Measurements from ENCODE around the gene TRIP13. TPM values are rescaled to one million over a fixed set of nuclear protein-coding genes. Genes with fewer than 3 reads are reported as not detected.
"Not testable (repeated sequence)": the region's sequence is repeated elsewhere in the genome, so short reads cannot be mapped to it uniquely, and the experiment has no call there.

The TRIP13 gene
- total RNA-seq (2021; fragmentation: NEBNext Ultra II Directional; extraction: Animal tissue kit (Norgen Biotek cat#: 25700)): 10 to 100 TPM; 16.5 to 40.4 (median 35.8) TPM
- long read RNA-seq, transcript TRIP13-201 (13 exons, 2,672 nt): major isoform, 36 of 44 reads
- long read RNA-seq, partial matches to known transcripts: 4 of 44 reads
- long read RNA-seq, other reads (novel, unspliced or antisense): 4 of 44 reads

- Mint-ChIP-seq H3K9me3 (no peaks in the 10 kb centered on the region), H3K27ac (peak within 1 kb of the TSS; percentile 95), H3K4me1 (ENCODE audit: low read depth) (peaks cover 18% of the 10 kb centered on the region), H3K36me3 (ENCODE audit: low read depth) (peaks cover 25% of the 10 kb centered on the region), H3K4me3 (peak within 1 kb of the TSS; percentile 91), H3K27me3 (ENCODE audit: insufficient read depth) (peaks cover 2% of the 10 kb centered on the region; the same call in 1 of the 2 replicates)
- DNase-seq: peak; percentile 56
- TF ChIP-seq, protein P1, sequence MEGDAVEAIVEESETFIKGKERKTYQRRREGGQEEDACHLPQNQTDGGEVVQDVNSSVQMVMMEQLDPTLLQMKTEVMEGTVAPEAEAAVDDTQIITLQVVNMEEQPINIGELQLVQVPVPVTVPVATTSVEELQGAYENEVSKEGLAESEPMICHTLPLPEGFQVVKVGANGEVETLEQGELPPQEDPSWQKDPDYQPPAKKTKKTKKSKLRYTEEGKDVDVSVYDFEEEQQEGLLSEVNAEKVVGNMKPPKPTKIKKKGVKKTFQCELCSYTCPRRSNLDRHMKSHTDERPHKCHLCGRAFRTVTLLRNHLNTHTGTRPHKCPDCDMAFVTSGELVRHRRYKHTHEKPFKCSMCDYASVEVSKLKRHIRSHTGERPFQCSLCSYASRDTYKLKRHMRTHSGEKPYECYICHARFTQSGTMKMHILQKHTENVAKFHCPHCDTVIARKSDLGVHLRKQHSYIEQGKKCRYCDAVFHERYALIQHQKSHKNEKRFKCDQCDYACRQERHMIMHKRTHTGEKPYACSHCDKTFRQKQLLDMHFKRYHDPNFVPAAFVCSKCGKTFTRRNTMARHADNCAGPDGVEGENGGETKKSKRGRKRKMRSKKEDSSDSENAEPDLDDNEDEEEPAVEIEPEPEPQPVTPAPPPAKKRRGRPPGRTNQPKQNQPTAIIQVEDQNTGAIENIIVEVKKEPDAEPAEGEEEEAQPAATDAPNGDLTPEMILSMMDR (IDR thresholded peaks at IDR 0.05): peak; percentile 21; the same call in 1 of the 2 replicates
Measured at GRCh38 chr5:892394-893136, at the start of gene TRIP13, which contains the start of gene BRD9. Gene TRIP13 (plus strand): TSS chr5:892884. CDS start chr5:892999, 115 bp downstream. Gene BRD9 (minus strand): TSS chr5:892801. CDS start chr5:892657, 144 bp downstream.

DNA sequence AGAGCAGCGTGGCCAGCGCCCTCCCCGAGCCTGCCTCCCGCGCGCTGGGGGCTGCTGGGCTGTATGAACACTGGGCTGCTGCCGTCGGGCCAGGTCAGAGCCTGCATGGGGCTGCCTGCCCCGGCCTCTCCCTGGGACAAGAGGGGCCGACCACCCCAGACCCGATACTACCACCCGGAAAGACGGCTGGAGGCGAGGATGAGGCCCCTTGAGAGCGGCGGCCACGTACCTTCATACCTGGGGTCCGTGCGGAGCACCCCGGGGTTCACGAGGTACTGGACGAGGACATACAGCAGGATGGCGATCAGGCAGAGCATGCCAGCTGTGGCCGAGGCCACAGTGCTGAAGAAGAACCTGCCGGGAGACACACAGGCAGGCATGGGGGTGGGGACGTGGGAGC lies 49.3 kb upstream of the TRIP13 start:
- H3K4me3 Mint-ChIP-seq: not testable (repeated sequence)

GRCh38 chr5:843926-844325 lies 48.8 kb upstream of the TRIP13 start:
- not testable (repeated sequence) for H3K27ac Mint-ChIP-seq, H3K9me3 Mint-ChIP-seq, DNase-seq

More for the DNA sequence above, 49.3 kb upstream of the TRIP13 start:
- not testable (repeated sequence) for H3K27me3 Mint-ChIP-seq (ENCODE audit: insufficient read depth); H3K9me3 Mint-ChIP-seq; H3K4me1 Mint-ChIP-seq (ENCODE audit: low read depth); H3K27ac Mint-ChIP-seq; H3K36me3 Mint-ChIP-seq (ENCODE audit: low read depth); DNase-seq

DNA sequence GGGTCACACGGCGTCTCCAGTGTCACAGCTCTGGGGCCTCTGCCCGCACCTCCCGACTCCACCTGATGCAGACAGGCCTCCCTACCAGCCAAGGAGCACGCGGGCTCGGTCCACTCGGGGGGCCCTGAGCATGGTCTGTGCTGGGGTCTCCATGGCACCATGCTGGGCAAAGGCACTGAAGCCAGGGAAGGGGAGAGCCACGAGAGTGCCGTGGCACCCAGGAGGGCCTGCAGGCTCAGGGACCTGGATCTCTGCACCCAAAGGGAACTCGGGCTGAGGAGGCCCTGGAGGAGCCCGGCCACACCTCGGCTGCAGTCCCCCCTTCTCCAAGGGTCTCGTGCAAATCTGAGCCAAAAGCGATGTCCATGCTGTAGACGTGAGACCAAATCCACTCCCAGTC lies 48.3 kb upstream of the TRIP13 start:
- not testable (repeated sequence) for H3K27me3 Mint-ChIP-seq (ENCODE audit: insufficient read depth); H3K4me3 Mint-ChIP-seq; H3K4me1 Mint-ChIP-seq (ENCODE audit: low read depth); H3K9me3 Mint-ChIP-seq; H3K36me3 Mint-ChIP-seq (ENCODE audit: low read depth); DNase-seq; H3K27ac Mint-ChIP-seq

More at GRCh38 chr5:843926-844325, 48.8 kb upstream of the TRIP13 start:
- H3K36me3 Mint-ChIP-seq (ENCODE audit: low read depth); H3K4me1 Mint-ChIP-seq (ENCODE audit: low read depth); H3K4me3 Mint-ChIP-seq; H3K27me3 Mint-ChIP-seq (ENCODE audit: insufficient read depth): not testable (repeated sequence)

DNA sequence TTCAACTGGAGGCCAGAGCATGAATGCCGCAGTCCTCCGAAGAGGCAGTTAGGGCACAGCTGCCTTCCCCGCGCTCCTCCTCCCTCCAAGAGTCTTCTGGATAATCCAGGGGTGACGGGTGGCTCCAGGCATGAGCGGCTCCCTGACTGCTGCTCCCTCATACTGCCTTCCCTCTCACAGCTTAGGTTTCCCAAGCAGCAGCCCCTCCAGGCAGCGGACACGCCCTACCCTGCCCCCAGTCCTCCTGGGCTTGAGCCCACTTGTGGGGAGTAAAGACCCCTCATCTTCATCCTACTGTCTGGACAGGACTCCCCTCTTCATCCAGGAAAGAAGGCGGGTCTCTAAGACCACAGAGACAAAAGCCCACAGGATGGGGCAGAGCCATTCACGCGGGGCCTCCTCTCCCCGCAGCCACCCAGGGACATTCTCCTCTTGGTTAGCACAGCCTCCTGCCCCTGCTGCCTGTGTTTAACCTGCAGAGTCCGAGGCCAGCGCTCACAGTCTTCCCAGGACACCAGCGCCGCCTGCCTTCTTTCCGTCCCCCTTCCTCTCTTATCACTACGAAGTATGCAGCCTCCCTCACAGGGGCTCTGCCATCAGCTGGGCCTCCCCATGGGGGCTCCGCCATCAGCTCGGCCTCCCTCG lies 47.5 kb upstream of the TRIP13 start:
- not testable (repeated sequence) for H3K27me3 Mint-ChIP-seq (ENCODE audit: insufficient read depth); H3K36me3 Mint-ChIP-seq (ENCODE audit: low read depth); H3K9me3 Mint-ChIP-seq; H3K4me1 Mint-ChIP-seq (ENCODE audit: low read depth); DNase-seq; H3K4me3 Mint-ChIP-seq; H3K27ac Mint-ChIP-seq

DNA sequence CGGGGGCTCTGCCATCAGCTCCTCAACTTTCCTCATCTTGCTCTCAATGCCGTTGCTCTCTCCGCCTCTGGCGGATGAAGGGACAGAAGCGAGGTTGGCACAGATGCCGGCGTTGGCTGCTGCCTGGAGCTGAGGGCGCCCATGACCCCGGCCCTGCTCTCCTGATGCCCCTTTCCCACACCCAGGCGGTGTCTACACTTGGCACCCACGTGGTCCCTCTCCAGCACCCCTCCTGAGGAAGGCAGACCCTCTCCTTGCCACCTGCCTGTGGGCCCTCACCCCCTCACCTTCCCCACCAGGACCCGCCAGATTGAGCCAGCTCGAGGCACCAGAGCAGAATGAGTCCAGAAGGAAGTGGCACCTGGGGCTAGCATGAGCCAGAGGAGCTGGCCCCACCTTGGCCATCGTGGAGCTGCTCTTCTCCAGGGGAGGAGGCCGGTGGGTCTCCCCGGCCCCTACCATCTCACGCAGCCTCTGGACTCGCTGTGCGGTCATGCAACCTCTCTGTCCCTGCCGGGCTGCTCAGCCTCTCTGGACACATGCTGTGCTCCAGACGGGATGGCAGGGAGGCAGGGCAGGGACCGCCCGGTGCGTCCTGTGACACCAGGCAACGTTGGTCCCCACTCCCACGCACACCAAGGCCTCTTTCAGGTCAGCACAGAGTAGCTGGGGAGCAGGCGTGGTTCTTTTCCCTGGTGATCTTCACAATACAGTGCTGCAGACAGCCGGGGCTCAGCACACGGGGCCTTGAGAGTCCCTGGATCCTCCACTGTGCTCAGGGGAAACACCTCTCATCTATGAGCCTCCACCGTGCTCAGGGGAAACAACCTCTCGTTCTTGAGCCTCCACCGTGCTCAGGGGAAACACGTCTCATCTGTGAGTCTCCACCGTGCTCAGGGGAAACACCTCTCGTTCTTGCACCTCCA lies 46.7 kb upstream of the TRIP13 start:
- not testable (repeated sequence) for H3K27me3 Mint-ChIP-seq (ENCODE audit: insufficient read depth); H3K36me3 Mint-ChIP-seq (ENCODE audit: low read depth); H3K4me1 Mint-ChIP-seq (ENCODE audit: low read depth); DNase-seq; H3K9me3 Mint-ChIP-seq; H3K27ac Mint-ChIP-seq; H3K4me3 Mint-ChIP-seq

DNA sequence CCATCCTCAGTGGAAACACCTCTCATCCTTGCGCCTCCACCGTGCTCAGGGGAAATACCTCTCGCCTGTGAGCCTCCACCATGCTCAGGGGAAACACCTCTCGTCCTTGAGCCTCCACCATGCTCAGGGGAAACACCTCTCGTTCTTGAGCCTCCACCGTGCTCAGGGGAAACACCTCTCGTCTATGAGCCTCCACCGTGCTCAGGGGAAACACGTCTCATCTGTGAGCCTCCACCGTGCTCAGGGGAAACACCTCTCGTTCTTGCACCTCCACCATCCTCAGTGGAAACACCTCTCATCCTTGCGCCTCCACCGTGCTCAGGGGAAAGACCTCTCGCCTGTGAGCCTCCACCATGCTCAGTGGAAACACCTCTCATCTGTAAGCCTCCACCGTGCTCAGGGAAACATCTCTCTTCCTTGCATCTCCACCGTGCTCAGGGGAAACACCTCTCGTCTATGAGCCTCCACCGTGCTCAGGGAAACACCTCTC lies 46.0 kb upstream of the TRIP13 start:
- H3K27ac Mint-ChIP-seq; H3K4me1 Mint-ChIP-seq (ENCODE audit: low read depth); H3K9me3 Mint-ChIP-seq; H3K36me3 Mint-ChIP-seq (ENCODE audit: low read depth); DNase-seq; H3K4me3 Mint-ChIP-seq; H3K27me3 Mint-ChIP-seq (ENCODE audit: insufficient read depth): not testable (repeated sequence)

GRCh38 chr5:847212-847611 lies 45.5 kb upstream of the TRIP13 start:
- H3K27me3 Mint-ChIP-seq (ENCODE audit: insufficient read depth); H3K4me1 Mint-ChIP-seq (ENCODE audit: low read depth); DNase-seq; H3K4me3 Mint-ChIP-seq; H3K9me3 Mint-ChIP-seq; H3K36me3 Mint-ChIP-seq (ENCODE audit: low read depth); H3K27ac Mint-ChIP-seq: not testable (repeated sequence)

DNA sequence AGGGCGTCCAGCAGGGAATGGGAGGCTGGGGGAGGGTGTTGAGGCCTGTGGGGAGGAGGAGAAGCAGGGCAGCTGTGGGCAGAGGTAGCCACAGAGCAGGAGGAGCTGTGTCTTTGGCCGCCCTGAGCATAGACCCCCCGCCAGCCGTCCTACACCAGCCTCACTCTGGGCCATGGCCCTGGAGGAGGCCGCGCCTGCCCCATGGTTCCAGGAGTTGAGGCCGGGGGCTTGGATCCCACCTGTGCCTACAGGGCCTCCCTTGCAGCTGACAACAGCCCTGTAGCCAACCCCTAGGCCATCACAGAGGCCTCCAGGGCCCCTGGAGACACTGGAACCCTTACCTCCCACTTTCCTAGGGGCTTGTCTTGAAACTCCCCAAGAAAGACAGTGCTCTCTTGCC lies 44.9 kb upstream of the TRIP13 start:
- DNase-seq; H3K36me3 Mint-ChIP-seq (ENCODE audit: low read depth); H3K4me3 Mint-ChIP-seq; H3K4me1 Mint-ChIP-seq (ENCODE audit: low read depth); H3K9me3 Mint-ChIP-seq; H3K27ac Mint-ChIP-seq; H3K27me3 Mint-ChIP-seq (ENCODE audit: insufficient read depth): not testable (repeated sequence)
